Fibroblast of the aortic adventitia (primary cell): ENCODE data around the gene LMBR1. TPM values are rescaled to one million over a fixed set of nuclear protein-coding genes. Genes with fewer than 3 reads are reported as not detected.

Experiments used
- DNase-seq: peaks from one replicate; pipeline ENCODE4 v3.0.0-alpha.2; 2010; ENCODE audit warnings: low read depth
- H3K4me3 ChIP-seq: 2 replicates; pipeline ENCODE4 v1.5.1; 2011; ENCODE audit warnings: low read depth, mild to moderate bottlenecking, control low read depth, low read length, moderate library complexity
- total RNA-seq: library from RNA; depleted of rRNA; stranded (reverse); fragments of >200 nt; gene quantifications from 2 replicates; pipeline ENCODE4 v1.2.3, GENCODE V29; 2012; ENCODE audit warnings: low replicate concordance
- TF ChIP-seq, protein P1 (sequence below): IDR thresholded peaks from 2 replicates; pipeline ENCODE4 v1.5.1; 2011; ENCODE audit warnings: mild to moderate bottlenecking, low read length, control low read depth, inconsistent platforms; ENCODE audit not compliant: insufficient read depth

LMBR1 gene
- total RNA-seq, 1 donor, result 45.3 TPM

DNA sequence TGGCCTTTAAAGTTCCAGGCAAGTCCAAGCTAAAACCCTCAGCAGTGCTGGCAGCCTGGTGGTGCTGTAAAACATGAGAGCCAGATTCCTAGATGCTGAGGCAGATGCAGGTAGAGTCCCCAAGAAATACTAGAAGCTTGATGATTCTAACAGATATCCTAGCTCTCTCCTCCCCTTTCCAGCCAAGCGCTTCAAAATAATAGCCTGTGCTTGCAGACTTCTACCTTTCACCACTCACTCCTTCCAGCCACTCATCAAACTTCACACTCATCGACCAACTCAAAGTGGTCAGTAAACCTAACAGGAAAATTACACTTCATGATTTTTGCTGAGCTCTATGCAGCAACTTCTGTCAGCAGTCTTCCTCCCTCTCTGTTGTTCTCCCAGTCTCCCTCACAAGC lies 50.2 kb downstream of the LMBR1 start:
- TF ChIP-seq, protein P1, sequence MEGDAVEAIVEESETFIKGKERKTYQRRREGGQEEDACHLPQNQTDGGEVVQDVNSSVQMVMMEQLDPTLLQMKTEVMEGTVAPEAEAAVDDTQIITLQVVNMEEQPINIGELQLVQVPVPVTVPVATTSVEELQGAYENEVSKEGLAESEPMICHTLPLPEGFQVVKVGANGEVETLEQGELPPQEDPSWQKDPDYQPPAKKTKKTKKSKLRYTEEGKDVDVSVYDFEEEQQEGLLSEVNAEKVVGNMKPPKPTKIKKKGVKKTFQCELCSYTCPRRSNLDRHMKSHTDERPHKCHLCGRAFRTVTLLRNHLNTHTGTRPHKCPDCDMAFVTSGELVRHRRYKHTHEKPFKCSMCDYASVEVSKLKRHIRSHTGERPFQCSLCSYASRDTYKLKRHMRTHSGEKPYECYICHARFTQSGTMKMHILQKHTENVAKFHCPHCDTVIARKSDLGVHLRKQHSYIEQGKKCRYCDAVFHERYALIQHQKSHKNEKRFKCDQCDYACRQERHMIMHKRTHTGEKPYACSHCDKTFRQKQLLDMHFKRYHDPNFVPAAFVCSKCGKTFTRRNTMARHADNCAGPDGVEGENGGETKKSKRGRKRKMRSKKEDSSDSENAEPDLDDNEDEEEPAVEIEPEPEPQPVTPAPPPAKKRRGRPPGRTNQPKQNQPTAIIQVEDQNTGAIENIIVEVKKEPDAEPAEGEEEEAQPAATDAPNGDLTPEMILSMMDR, result no peak
- H3K4me3 ChIP-seq, result no peak overlapping the region
- no peak for DNase-seq

DNA sequence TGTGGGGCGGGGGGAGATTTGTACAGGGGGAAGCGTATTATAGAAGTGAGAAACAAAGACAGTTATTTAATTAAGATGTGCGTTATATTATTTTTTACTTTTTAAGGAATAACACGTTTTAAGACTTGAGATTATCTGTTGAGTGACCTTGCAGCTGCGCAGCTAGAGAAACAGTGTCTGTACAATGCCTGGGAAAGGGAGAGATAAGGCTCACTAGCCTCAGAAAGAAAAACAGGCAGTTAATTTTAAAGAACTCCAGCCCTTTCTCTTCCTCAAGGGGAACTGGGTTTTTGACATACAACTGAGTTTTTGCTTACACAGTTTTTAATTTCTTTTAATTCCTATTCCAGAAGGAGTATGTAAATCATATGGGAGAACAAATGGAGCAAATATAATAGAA lies 50.7 kb downstream of the LMBR1 start:
- TF ChIP-seq, protein P1, result no peak
- no peak for DNase-seq
- H3K4me3 ChIP-seq, result no peak overlapping the region

DNA sequence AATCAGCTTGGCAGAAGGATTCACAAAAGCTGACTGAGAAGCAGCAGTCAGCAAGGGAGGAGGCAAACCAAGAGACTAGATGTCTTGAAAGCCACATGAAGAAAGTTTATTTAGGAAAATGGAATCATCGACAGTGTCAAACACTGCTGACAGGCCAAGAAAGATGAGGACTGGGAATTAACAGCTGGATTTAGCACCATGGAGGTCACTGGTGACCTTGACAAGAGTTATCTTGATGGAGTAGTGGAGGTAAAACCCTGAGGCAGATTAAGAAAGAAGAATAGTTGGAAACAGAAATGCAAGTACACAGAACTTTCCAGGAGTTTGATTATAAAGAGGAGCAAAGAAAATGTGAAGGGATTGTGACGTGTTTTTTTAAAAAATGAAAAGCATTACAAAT lies 51.5 kb downstream of the LMBR1 start:
- no peak overlapping the region for H3K4me3 ChIP-seq
- no peak for DNase-seq
- TF ChIP-seq, protein P1, result no peak

DNA sequence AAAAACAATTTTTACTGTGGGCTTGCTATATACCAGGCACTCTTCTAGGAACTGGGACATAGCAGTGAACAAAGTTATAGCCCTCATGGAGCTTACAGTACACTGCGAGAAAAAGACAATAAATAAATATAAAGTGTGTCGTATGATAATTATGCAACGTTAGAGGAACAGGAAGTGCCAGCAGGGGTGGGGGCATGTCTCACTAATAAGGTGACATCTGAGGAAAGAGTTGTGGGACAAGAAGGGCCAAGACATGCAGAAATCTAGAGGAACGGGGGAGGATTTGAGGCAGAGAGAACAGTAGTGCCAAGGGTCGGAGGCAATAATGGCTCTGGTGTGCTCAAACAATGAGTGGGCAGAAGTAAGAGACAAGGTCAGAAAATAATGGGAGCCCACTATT lies 52.8 kb downstream of the LMBR1 start:
- TF ChIP-seq, protein P1, result no peak
- H3K4me3 ChIP-seq, result no peak overlapping the region
- no peak for DNase-seq

DNA sequence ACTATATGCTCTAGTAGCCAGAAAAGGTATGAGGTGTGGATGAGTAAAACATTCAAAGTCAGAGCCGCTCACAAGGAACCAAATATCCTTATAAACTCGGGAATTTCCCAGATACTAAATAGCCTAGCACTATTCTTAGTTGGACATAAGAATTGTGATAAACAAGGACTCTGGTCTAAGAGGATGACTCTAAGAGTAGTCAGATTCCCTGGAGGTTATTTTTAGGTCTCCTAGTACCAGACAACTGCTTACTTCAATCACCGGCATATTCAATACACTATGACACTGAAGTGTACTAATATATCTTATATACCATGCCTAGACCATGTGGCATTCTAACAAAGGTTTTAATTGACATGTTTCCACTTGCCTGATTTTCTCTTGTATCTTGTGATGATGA lies 56.5 kb downstream of the LMBR1 start:
- H3K4me3 ChIP-seq, result no peak overlapping the region
- TF ChIP-seq, protein P1, result no peak
- DNase-seq, result no peak

DNA sequence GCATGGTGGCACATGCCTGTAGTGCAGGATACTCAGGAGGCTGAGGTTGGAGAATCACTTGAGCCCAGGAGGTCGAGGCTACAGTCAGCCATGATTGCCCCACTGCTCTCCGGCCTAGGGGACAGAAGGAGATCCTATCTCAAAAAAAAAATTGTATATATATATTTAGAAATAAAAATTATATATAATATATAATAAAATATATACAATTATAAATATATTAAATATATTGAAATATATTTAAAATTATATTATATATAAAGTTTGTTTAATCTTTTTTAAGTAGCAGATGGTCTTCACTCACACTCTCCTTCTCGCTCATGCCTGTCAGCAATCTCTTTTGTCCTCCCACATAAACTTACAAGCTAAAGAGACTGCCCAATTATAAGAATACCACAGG lies 58.5 kb downstream of the LMBR1 start:
- H3K4me3 ChIP-seq, result no peak overlapping the region
- TF ChIP-seq, protein P1, result no peak
- no peak for DNase-seq

DNA sequence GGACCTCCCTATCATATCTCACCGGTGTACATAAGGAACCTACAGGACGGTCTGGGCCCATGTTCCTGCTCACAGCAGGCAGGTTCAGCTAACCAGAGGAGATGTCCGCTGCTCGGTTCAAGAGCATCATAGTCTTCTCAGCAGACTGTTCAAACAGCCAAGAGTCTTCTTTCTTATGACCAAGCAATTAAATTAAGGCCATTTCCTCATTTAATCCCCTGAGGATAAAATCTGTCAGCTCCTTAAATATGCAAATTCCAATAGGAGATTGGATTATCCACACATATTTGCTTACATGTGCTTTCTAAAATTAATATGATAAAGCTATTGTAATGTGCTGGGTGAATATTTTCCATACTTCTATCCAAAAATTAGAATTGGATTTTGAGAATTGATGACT lies 59.7 kb downstream of the LMBR1 start:
- H3K4me3 ChIP-seq, result no peak overlapping the region
- TF ChIP-seq, protein P1, result no peak

More for the DNA sequence above, 59.7 kb downstream of the LMBR1 start:
- no peak for DNase-seq
